ENCODE data around the gene SPATA24.

DNA sequence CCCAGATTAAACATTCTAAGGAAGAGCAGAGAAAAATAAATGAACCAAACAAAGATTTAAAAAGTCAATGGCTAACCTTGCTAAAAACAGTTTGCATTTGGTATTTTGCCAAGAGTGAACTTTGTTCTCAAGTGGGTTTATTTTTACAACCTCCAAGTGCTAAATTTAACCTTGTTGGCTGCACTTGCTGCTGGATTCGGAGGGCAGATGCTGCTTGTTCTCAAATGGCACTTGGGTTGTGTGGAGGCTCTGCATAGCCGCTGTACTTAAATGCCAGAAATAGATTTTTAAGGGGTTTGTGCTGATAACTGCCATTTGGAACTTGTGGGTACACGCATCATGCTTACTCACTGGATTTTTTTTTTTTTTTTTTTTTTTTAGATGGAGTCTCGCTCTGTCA lies 13.3 kb upstream of the SPATA24 start:
- TF ChIP-seq EZH2 (IDR thresholded peaks at IDR 0.05; ENCODE audit: low read depth, unreplicated experiment) (no peak), CREB1 (CRISPR knock-in tag; IDR thresholded peaks at IDR 0.05; ENCODE audit: low read depth) (no peak), EZH2phosphoT487 (IDR thresholded peaks at IDR 0.05; ENCODE audit: unreplicated experiment) (no peak)
- TF ChIP-seq, protein P1, sequence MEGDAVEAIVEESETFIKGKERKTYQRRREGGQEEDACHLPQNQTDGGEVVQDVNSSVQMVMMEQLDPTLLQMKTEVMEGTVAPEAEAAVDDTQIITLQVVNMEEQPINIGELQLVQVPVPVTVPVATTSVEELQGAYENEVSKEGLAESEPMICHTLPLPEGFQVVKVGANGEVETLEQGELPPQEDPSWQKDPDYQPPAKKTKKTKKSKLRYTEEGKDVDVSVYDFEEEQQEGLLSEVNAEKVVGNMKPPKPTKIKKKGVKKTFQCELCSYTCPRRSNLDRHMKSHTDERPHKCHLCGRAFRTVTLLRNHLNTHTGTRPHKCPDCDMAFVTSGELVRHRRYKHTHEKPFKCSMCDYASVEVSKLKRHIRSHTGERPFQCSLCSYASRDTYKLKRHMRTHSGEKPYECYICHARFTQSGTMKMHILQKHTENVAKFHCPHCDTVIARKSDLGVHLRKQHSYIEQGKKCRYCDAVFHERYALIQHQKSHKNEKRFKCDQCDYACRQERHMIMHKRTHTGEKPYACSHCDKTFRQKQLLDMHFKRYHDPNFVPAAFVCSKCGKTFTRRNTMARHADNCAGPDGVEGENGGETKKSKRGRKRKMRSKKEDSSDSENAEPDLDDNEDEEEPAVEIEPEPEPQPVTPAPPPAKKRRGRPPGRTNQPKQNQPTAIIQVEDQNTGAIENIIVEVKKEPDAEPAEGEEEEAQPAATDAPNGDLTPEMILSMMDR (conservative IDR thresholded peaks at IDR 0.05; ENCODE audit: low read depth in 2 of 2): no peak

Measured in GM23338 (cell line).